ENCODE data around the gene NRG3. TPM values are rescaled to one million over a fixed set of nuclear protein-coding genes. Genes with fewer than 3 reads are reported as not detected.

The NRG3 gene
- total RNA-seq, 6 experiments from 2014 or later: 0.34 to 0.99 (median 0.75) TPM

- Histone ChIP-seq H3K9me3 (no peaks in the 10 kb centered on the region), H3K27me3 (no peaks in the 10 kb centered on the region), H3K4me1 (no peaks in the 10 kb centered on the region), H3K36me3 (no peaks in the 10 kb centered on the region), H3K27ac (no peak overlapping the region), H3K4me3 (no peak overlapping the region)
- 69% methylated on average over 4 of the region's 4 CpGs for WGBS (ENCODE audit: insufficient coverage, low coverage, low lambda C conversion rate, missing lambda C conversion rate)
- ATAC-seq (no peak), DNase-seq (no peak)
- intact Hi-C loops (cut with DNase I): no loop called here
- no peak for TF ChIP-seq POLR2A (IDR thresholded peaks at IDR 0.05)
- TF ChIP-seq, protein P1, sequence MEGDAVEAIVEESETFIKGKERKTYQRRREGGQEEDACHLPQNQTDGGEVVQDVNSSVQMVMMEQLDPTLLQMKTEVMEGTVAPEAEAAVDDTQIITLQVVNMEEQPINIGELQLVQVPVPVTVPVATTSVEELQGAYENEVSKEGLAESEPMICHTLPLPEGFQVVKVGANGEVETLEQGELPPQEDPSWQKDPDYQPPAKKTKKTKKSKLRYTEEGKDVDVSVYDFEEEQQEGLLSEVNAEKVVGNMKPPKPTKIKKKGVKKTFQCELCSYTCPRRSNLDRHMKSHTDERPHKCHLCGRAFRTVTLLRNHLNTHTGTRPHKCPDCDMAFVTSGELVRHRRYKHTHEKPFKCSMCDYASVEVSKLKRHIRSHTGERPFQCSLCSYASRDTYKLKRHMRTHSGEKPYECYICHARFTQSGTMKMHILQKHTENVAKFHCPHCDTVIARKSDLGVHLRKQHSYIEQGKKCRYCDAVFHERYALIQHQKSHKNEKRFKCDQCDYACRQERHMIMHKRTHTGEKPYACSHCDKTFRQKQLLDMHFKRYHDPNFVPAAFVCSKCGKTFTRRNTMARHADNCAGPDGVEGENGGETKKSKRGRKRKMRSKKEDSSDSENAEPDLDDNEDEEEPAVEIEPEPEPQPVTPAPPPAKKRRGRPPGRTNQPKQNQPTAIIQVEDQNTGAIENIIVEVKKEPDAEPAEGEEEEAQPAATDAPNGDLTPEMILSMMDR (IDR thresholded peaks at IDR 0.05): no peak
Observed at GRCh38 chr10:82091413-82091812, 216.4 kb downstream of the NRG3 start.

GRCh38 chr10:82092111-82092510 lies 217.1 kb downstream of the NRG3 start:
- DNase-seq (no peak), ATAC-seq (no peak)
- Histone ChIP-seq H3K36me3 (no peaks in the 10 kb centered on the region), H3K4me3 (no peak overlapping the region), H3K4me1 (no peaks in the 10 kb centered on the region), H3K27me3 (no peaks in the 10 kb centered on the region), H3K27ac (no peak overlapping the region), H3K9me3 (no peaks in the 10 kb centered on the region)
- TF ChIP-seq POLR2A (IDR thresholded peaks at IDR 0.05): no peak
- TF ChIP-seq, protein P1 (IDR thresholded peaks at IDR 0.05): no peak
- 29% methylated on average over 2 of the region's 2 CpGs for WGBS (ENCODE audit: insufficient coverage, low coverage, low lambda C conversion rate, missing lambda C conversion rate)
- intact Hi-C loops (cut with DNase I): no loop called here

DNA sequence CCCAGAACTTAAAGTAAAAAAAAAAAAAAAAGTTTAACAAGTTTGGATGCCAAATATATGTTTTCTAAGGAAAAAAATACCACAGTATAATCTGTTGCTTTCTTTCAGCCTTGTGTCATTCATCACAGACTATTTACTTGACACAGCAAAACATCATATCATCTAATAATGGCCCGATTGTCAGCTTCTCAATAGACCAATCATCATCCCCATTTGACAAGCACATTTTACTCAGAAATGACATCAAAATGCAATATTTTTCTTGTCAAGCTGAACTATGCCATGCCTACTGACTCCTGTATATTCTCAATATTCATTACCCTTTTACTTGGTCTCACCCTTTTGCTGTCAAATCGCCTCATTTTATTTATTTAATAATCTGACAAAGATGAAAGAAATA lies 249.7 kb downstream of the NRG3 start:
- TF ChIP-seq, protein P1 (IDR thresholded peaks at IDR 0.05): no peak
- no peak for TF ChIP-seq POLR2A (IDR thresholded peaks at IDR 0.05)
- Histone ChIP-seq H3K4me1 (no peaks in the 10 kb centered on the region), H3K36me3 (no peaks in the 10 kb centered on the region), H3K27ac (no peak overlapping the region), H3K4me3 (no peak overlapping the region), H3K27me3 (no peaks in the 10 kb centered on the region), H3K9me3 (no peaks in the 10 kb centered on the region)
- ATAC-seq: no peak
- WGBS (ENCODE audit: insufficient coverage, low coverage, low lambda C conversion rate, missing lambda C conversion rate): 65% methylated on average over 2 of the region's 2 CpGs
- no peak for DNase-seq
- intact Hi-C loops (cut with DNase I): no loop called here

DNA sequence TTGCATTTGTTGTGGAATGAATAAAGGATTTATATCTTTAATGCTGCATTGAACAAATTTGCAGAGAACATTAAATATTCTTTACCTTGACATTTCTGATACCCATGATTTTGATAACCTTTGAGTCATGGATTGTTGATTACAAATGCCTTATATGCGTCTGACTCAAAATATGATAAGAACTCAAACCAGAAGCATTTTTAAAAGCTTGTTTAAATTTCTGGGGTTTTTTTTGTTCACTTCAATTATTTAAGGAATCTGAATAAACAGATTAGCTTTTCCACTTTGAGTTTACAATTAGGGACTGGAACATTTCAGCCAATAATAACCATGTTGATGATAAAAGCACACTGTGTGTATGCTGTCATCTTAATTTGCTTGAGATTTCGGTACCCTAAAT lies 253.5 kb downstream of the NRG3 start:
- WGBS (ENCODE audit: insufficient coverage, low coverage, low lambda C conversion rate, missing lambda C conversion rate): 36% methylated on average over 2 of the region's 2 CpGs
- intact Hi-C loops (cut with DNase I): no loop called here
- no peak overlapping the region for H3K4me3 ChIP-seq
- ATAC-seq (no peak), DNase-seq (no peak)
- H3K36me3 ChIP-seq: no peaks in the 10 kb centered on the region
- H3K4me1 ChIP-seq: no peaks in the 10 kb centered on the region
- TF ChIP-seq POLR2A (IDR thresholded peaks at IDR 0.05): no peak
- TF ChIP-seq, protein P1 (IDR thresholded peaks at IDR 0.05): no peak
- H3K27ac ChIP-seq: no peak overlapping the region
- H3K27me3 ChIP-seq: no peaks in the 10 kb centered on the region
- no peaks in the 10 kb centered on the region for H3K9me3 ChIP-seq

DNA sequence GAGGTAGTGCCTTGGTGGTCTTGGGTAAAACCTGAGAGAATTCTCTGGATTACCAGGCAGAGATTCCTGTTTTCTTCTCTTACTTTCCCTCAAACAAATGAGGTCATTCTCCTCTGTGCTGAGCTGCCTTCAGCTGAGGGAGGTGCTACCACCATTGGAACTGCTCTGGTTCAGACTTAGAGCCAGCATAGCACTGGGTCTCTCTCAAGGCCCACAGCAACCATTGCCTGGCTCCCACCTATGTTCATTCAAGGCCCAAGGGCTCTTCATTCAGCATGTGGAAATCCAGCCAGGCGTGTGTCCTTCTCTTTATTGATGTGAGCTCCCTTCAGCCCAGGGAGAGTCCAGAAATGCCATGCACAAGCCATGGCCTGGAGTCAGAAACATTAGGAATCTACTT lies 261.1 kb downstream of the NRG3 start:
- intact Hi-C loops (cut with DNase I): no loop called here
- DNase-seq: no peak
- H3K27me3 ChIP-seq: no peaks in the 10 kb centered on the region
- no peaks in the 10 kb centered on the region for H3K9me3 ChIP-seq
- ATAC-seq: no peak
- no peak overlapping the region for H3K27ac ChIP-seq
- no peaks in the 10 kb centered on the region for H3K36me3 ChIP-seq
- H3K4me1 ChIP-seq: no peaks in the 10 kb centered on the region
- H3K4me3 ChIP-seq: no peak overlapping the region
- WGBS (ENCODE audit: insufficient coverage, low coverage, low lambda C conversion rate, missing lambda C conversion rate): 60% methylated on average over 1 of the region's 1 CpG
- TF ChIP-seq, protein P1 (IDR thresholded peaks at IDR 0.05): no peak
- no peak for TF ChIP-seq POLR2A (IDR thresholded peaks at IDR 0.05)
